ENCODE measurements around the gene INO80D.
"Not testable (repeated sequence)": the region's sequence is repeated elsewhere in the genome, so short reads cannot be mapped to it uniquely, and the experiment has no call there.

Gene INO80D

GRCh38 chr2:206095536-206096332, 9.8 kb upstream of the INO80D start:
- no peak for TF ChIP-seq ZNF274 (IDR thresholded peaks at IDR 0.05; ENCODE audit: low read depth, low read length)

GRCh38 chr2:206092297-206092696, 6.3 kb upstream of the INO80D start:
- TF ChIP-seq ZNF274 (IDR thresholded peaks at IDR 0.05; ENCODE audit: low read depth, low read length), result no peak
- no peak overlapping the region for H3K4me3 ChIP-seq (ENCODE audit: low read length)

More at GRCh38 chr2:206095536-206096332, 9.8 kb upstream of the INO80D start:
- H3K4me3 ChIP-seq (ENCODE audit: low read length), result no peak overlapping the region

GRCh38 chr2:206088248-206088647, 2.3 kb upstream of the INO80D start:
- no peak for TF ChIP-seq ZNF274 (IDR thresholded peaks at IDR 0.05; ENCODE audit: low read depth, low read length)

GRCh38 chr2:206086716-206087350, 859 bp upstream of the INO80D start:
- peak overlapping the region; percentile 86; the same call in 1 of the 2 replicates for H3K4me3 ChIP-seq (ENCODE audit: low read length)
- TF ChIP-seq ZNF274 (IDR thresholded peaks at IDR 0.05; ENCODE audit: low read depth, low read length), result no peak

More at GRCh38 chr2:206088248-206088647, 2.3 kb upstream of the INO80D start:
- no peak overlapping the region for H3K4me3 ChIP-seq (ENCODE audit: low read length)

- no peak for TF ChIP-seq ZNF274 (IDR thresholded peaks at IDR 0.05; ENCODE audit: low read depth, low read length)
- H3K4me3 ChIP-seq (ENCODE audit: low read length), result peak overlapping the region; percentile 86
Measured at GRCh38 chr2:206084870-206085741, 868 bp downstream of the INO80D start.

GRCh38 chr2:206084439-206084869, 1.5 kb downstream of the INO80D start:
- peak overlapping the region; percentile 86 for H3K4me3 ChIP-seq (ENCODE audit: low read length)
- TF ChIP-seq ZNF274 (IDR thresholded peaks at IDR 0.05; ENCODE audit: low read depth, low read length), result no peak

- peak overlapping the region; percentile 86 for H3K4me3 ChIP-seq (ENCODE audit: low read length)
- TF ChIP-seq ZNF274 (IDR thresholded peaks at IDR 0.05; ENCODE audit: low read depth, low read length), result no peak
Measured at GRCh38 chr2:206083602-206084438, 2.2 kb downstream of the INO80D start.

- TF ChIP-seq ZNF274 (IDR thresholded peaks at IDR 0.05; ENCODE audit: low read depth, low read length), result no peak
- no peak overlapping the region for H3K4me3 ChIP-seq (ENCODE audit: low read length)
Measured at GRCh38 chr2:206082298-206082843, 3.6 kb downstream of the INO80D start.

GRCh38 chr2:206080927-206081326, 5.0 kb downstream of the INO80D start:
- H3K4me3 ChIP-seq (ENCODE audit: low read length), result no peak overlapping the region

GRCh38 chr2:206079699-206080465, 6.1 kb downstream of the INO80D start:
- no peak for TF ChIP-seq ZNF274 (IDR thresholded peaks at IDR 0.05; ENCODE audit: low read depth, low read length)
- H3K4me3 ChIP-seq (ENCODE audit: low read length), result no peak overlapping the region

More at GRCh38 chr2:206080927-206081326, 5.0 kb downstream of the INO80D start:
- no peak for TF ChIP-seq ZNF274 (IDR thresholded peaks at IDR 0.05; ENCODE audit: low read depth, low read length)

GRCh38 chr2:206077879-206078278, 8.1 kb downstream of the INO80D start:
- H3K4me3 ChIP-seq (ENCODE audit: low read length), result not testable (repeated sequence)

GRCh38 chr2:206075113-206075512, 10.9 kb downstream of the INO80D start:
- H3K4me3 ChIP-seq (ENCODE audit: low read length), result no peak overlapping the region
- no peak for TF ChIP-seq ZNF274 (IDR thresholded peaks at IDR 0.05; ENCODE audit: low read depth, low read length)
